GM19467 (cell line): ENCODE data around the gene SYNE1.
A peak's percentile ranks its signal among the peaks of the same experiment; 100 is the strongest.

Experiments used
- ATAC-seq: cut with Tn5 transposase; IDR thresholded peaks from one replicate; pipeline ENCODE4 v1.9.1; 2021; ENCODE audit warnings: mild to moderate bottlenecking, moderate library complexity; ENCODE audit not compliant: unreplicated experiment

SYNE1 gene

DNA sequence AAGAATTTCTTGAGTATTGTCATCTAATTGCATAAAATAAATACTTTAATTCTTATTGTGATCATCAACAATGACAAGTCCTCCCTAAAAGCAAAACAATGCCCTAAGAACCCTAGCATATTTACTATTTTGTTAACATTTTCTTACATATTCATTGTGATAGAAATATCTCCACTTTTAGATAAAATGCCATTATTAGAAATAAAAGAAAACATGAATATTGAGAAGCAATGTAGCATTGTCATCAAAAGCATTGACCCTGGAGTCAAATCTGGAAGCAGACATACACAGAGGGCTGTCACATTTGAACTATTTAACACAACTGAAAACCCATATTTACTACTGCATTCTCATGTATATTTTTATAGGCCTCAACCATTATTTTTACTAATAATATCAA lies 257.7 kb downstream of the SYNE1 start:
- ATAC-seq: no peak

DNA sequence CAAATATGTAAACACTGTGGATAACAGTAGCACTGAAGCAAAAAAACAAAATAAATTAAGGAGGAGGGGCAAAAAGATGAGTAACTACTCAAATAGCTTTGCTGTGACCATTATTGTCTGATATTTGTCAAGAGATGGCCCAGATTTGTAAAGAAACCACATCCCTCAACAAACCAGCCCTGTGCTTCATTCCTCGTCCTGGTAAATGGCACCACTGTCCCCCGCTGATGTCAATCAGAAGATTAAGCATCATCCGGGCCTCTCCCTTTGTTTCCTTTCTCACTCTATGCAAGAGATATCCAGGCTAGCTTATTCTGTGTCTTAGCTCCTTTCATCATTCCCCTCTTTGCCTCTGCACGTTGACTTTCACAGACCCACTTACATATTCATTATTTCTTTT lies 259.0 kb downstream of the SYNE1 start:
- no peak for ATAC-seq

- ATAC-seq: no peak
Measured at GRCh38 chr6:152375197-152375596, 262.0 kb downstream of the SYNE1 start.

- ATAC-seq: no peak
Measured at GRCh38 chr6:152372945-152373344, 264.2 kb downstream of the SYNE1 start.

DNA sequence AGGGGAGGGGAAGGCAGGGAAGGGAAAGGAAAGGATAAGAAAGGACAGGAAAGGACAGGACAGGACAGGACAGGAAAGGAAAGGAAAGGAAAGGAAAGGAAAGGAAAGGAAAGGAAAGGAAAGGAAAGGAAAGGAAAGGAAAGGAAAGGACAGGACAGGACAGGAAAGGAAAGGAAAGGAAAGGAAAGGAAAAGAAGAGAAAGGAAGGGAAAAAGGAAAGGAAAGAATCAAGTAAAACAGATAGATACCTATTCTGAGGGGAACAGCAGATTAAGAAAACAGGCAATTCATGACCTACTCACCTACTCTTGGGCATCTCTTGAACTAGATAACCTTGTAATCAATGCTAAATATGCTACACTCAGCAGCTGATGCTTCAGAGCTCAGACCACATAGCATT lies 265.4 kb downstream of the SYNE1 start:
- no peak for ATAC-seq

DNA sequence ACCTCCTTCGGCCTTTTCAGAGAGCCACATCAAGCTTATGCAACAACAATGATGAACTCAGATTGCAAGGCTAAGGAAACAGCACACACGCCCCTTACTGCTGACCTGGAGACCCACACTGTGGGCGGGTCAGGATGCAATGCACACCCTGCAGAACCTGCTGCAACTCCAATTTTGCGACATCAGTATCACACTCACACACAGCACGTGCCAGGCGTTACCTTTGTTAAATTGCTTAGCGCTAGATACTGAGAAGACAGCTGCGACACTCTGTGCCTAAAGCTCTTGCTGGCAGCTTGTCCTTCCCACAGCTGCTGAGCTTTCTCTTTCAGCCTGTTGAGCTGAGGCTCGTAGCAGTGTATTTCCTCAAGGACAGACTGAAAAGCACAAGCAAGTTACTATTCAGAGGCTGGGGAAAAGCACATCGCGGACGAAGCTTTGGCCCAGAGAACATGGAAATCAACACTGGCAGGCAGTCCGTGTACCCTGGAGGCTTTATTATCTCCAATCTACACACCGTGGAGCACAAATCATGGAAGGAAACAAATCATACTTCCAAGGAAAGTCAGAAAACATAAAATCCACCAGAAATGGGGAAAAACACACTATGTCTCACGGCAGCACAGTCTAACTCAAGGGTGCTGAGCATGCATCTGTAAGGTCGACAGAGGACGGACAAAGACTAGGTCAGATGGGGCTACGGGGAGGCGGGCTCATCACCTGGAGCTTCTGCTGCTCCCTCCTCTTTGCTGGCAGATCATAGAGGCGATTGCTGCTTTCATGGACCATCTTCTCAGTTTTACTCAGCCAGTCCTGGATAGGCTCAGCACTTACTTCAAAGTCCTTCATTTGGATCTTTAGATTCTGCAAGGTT lies 268.2 kb downstream of the SYNE1 start:
- ATAC-seq: no peak

DNA sequence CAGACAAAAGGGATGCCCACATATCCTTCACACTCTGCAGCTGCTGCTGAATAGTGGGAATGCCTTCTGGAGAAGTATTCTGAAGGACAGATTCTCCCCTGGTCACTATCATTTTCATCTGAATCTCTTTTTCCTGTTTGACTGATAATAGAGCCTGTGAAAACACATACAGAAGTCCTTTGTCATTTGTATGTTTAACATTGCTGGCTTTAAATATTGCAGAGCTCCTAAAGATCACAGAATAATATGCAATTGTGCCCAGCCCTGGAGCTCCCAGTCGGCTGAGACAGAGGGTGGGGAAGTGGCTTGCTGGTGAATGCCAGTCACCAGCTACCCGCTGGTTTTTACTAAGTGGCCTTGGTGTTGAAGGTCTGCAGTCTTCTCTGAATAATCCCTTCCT lies 272.3 kb downstream of the SYNE1 start:
- no peak for ATAC-seq

DNA sequence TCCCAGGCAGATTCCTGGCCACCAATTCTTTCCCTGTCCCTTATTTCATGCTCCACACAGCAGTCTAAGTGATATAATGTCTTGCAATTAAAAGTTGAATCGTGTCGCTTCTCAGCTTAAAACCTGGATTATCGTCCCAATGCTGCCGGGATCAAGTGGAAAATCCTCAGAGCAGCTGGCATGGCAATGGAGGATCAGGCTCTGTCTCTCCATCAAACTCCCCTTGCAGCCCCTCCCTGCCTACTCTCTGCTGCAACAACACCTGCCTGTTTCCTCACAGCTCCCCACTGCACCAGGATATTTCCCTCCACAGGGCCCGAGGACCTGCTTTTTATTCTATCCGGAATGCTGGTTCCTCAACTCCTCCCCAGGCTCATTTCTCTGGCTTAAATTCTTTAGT lies 277.1 kb downstream of the SYNE1 start:
- ATAC-seq: no peak

DNA sequence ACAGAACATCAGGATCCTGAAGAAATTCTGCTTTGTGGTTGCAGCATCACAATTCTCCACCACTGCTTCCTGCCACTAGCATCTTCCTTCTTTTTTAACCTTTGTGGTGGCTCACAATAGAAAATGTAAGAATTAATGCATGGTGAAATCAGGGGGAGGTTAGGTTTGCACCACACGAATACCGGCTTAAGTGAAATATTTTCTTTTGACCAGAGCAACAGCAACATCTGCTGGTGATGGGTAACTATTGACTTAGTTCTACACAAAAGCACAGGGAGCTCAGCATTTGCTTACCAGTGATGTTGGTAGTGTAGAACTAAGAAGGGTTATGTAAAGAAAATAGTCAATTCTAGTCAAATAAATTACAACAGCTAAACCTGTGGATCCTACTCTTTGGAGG lies 280.5 kb downstream of the SYNE1 start:
- no peak for ATAC-seq

DNA sequence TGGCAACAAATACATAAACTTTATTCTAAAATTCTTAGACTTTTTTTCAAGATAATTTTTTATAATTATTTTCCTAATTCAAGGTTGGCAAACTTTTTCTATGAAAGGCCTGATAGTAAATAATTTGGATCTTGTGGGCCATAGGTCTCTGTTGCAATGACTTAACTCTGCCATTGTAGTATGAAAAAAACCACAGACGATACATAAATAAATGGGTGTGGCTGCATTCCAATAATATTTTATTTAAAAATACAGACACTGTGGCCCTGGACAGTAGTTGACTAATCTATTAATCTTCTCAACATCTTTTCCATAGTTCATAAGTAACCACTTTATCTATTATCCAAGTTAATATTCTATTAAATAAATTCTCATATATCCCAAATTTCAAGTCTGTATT lies 281.1 kb downstream of the SYNE1 start:
- ATAC-seq: no peak

DNA sequence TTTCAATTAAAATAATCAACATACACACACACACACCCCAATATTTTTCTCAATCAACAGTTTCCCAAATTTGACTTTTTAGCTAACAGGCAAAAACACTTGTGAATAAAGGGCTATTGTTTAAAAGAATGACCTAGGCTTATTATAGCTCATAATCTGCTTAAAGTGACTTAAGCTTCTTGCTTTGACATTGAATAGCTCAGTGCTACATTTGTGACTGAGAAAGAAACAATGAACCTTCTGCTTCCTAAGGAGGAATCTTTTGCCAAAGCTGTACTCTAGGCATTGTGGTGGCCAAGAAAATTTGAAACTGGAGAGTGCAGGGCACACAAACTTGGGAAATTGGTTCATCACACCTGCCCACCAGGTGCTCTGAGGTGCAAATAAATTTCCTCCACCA lies 282.0 kb downstream of the SYNE1 start:
- no peak for ATAC-seq

GRCh38 chr6:152353440-152353839 lies 283.7 kb downstream of the SYNE1 start:
- ATAC-seq: no peak

GRCh38 chr6:152351742-152352141 lies 285.4 kb downstream of the SYNE1 start:
- ATAC-seq: no peak

DNA sequence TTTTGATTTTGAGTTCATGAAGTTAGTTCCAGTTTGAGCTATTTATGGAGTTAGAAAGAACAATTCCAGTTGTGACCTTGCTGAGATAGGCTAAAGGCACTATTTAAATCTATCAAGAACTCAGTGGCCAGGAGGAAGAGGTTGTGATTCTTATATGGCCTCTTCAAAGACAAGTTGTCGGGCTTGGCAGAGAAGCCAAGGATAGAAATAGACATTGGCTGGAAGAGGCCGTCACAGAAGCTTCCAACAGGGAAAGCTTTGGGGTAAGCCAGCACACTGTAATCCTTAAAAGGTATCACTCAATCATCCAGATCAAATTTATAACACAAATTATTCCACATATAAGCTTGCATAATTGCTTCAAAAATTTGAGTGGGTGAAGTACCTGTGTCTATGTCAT lies 286.1 kb downstream of the SYNE1 start:
- ATAC-seq: no peak

GRCh38 chr6:152348116-152348515 lies 289.0 kb downstream of the SYNE1 start:
- ATAC-seq: no peak

GRCh38 chr6:152343735-152344360 lies 293.3 kb downstream of the SYNE1 start:
- ATAC-seq: no peak

- ATAC-seq: no peak
Measured at GRCh38 chr6:152341596-152341995, 295.6 kb downstream of the SYNE1 start.

DNA sequence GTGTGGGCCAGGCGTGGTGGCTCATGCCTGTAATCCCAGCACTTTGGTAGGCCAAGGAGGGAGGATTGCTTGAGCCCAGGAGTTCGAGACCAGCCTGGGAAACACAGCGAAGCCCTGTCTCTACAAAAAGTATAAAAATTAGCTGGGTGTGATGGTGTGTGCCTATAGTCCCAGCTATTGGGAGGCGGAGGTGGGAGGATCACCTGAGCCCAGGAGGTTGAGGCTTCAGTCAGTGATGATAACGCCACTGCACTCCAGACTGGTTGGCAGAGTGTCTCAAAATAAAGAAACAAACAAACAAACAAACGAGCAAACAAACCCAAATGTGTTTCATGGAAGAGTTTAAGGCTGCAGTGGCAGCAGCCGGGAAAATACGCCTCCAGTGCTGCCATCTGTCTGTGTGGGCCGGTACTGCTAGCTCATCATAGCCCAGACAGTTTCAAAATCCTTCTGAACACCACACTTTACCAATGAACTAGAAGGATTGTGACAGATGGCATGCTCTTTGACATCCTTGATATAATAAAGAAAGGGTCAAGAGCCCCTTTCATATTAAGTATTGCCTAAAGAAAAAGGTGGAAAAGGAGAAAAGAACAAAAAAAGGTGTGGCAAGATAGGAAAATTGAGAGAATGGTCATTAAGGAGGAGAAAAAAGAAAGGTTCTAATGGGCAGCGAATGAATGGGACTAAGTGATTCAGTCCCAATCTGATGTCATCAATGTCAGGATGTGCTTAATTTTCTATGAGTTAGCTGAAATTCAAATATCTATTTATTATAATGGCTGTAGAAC lies 298.6 kb downstream of the SYNE1 start:
- ATAC-seq: peak; percentile 89

- no peak for ATAC-seq
Measured at GRCh38 chr6:152334555-152334954, 302.6 kb downstream of the SYNE1 start.

DNA sequence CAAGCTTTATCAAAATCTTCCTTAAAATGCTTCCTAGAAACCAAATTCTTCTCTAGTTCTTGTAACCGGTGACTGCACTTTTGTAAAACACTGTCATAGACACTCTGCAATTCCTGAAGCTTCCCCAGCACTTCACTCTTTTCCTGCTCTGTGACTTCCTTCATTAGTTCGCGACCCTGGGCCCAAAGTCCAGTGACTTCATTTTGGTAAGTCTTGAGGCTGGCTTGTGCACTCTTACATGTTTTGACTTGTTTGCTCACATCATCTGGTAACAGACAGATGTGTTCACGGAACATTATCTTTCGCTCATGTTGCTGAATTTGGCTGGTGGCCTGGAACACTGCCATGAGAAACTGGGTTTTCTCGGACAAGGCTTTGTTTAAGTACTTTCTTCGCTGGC lies 306.2 kb downstream of the SYNE1 start:
- ATAC-seq: no peak

DNA sequence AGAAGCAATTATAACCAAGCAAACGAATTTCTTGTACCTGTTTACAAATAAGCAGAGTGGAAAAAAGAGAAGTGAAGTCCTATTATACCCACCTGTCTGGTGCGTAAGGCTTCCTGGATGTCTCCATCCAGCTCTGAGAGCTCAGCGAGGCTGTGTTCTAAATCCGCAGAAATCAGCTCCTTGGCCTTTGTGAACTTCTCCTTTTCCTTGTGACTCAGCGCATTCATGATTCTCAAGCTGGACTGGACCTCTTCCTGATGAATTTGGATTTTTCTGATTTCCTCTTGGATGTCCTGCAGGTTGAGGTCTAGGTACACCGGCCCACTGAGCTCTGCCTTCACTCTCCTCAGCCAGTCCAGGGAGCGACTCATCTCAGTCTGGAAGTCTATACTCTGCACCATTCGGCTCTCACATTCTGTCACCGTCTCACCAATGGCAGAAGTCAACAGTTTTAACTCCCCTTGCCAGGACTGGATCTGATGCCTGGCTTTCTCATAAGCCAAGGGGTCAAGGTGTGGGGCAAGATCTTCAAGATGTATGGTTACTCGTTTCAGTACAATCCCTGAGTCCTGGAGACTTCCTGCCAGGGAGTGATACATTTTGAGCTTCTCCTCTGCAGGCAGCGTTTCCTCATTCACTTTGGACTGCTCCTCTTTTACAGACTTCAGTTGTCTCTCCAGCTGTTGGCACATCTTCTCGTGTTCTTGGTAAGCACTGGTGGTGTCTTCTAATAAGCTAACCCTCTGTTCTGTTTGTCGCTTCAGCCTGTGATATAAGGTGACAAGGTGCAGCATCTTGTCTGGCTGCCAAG lies 307.3 kb downstream of the SYNE1 start:
- no peak for ATAC-seq
